Astrocyte of the spinal cord (primary cell): ENCODE measurements around the gene LIN7C.

Experiments used
- DNase-seq: peaks from one replicate; pipeline ENCODE4 v3.0.0; 2011; ENCODE audit warnings: low read depth, low spot score
- H3K4me3 ChIP-seq: 2 replicates; pipeline ENCODE4 v1.5.1; 2011; ENCODE audit warnings: low read depth, mild to moderate bottlenecking, low read length, moderate library complexity
- in situ Hi-C: cut with HindIII; loops from 2 replicates; pipeline ENCODE4 v1.10.0; 2017; ENCODE audit warnings: low sequenced_read_pairs
- TF ChIP-seq, protein P1 (sequence below): IDR thresholded peaks from 2 replicates; pipeline ENCODE4 v1.5.1; 2012; ENCODE audit warnings: low read depth, mild to moderate bottlenecking, low read length, inconsistent platforms

Gene LIN7C

DNA sequence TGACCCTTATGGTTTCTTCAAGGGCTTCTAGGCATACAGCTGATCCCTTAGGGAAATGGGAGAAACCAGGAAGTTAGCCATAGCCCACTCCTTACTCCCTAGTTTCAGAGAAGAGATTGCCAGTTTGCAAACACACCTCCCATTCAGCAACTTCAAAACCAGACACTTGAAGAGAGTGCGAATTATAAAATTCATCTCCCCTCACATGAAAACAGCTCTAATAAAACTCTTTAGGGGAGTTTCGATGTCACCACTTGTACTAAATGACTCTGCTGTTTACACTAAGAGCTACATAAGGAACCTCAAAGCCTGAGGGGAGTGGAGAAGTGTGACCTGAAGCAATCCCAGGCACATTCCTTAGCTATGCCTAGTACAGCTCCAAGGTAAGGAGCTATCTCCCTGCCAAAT, 42.3 kb downstream of the LIN7C start:
- TF ChIP-seq, protein P1, sequence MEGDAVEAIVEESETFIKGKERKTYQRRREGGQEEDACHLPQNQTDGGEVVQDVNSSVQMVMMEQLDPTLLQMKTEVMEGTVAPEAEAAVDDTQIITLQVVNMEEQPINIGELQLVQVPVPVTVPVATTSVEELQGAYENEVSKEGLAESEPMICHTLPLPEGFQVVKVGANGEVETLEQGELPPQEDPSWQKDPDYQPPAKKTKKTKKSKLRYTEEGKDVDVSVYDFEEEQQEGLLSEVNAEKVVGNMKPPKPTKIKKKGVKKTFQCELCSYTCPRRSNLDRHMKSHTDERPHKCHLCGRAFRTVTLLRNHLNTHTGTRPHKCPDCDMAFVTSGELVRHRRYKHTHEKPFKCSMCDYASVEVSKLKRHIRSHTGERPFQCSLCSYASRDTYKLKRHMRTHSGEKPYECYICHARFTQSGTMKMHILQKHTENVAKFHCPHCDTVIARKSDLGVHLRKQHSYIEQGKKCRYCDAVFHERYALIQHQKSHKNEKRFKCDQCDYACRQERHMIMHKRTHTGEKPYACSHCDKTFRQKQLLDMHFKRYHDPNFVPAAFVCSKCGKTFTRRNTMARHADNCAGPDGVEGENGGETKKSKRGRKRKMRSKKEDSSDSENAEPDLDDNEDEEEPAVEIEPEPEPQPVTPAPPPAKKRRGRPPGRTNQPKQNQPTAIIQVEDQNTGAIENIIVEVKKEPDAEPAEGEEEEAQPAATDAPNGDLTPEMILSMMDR: no peak
- no peak for DNase-seq
- H3K4me3 ChIP-seq: no peak overlapping the region
- in situ Hi-C loops: no loop called here

- no peak for DNase-seq
- TF ChIP-seq, protein P1: no peak
- in situ Hi-C loops: no loop called here
Observed at GRCh38 chr11:27462543-27462942, 44.0 kb downstream of the LIN7C start.

DNA sequence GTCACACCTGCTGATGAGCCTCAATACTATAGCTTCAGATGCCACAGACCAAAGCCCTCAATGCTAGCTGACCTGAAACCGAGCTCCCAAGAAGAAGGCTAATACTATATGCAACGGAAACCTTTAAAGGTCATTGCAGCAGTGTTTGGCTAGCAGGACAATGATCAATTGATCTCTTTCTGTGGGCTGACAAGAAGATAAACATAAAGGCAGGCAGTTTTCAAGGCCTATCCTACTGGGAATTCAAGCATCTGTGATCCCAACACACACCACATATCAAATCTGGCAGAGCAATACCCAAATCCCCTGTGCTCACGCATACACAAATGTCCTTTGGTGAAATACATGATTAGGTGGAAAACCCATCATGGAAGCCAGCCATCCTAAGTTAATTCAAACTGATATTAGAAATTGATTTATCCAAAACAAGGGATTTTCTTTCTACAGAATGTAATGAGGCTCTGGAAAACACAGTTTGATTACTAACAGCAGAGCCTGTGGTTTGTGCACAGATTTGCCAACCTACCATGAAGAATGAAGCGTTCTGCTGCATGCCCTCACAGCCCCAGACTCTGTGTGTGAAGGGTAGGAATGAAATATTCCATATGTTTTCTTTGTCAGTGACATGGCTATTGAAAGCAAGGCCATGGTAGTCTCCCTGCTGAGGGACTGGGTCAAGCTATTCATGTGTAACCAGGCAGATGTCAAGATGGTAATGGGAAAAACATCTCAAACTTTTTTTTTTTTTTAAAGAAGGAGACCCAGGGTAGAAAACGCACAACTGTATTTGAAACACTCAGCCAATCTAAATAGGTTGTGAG, 46.2 kb downstream of the LIN7C start:
- no peak overlapping the region for H3K4me3 ChIP-seq
- DNase-seq: no peak
- TF ChIP-seq, protein P1: no peak
- in situ Hi-C loops: no loop called here

More at GRCh38 chr11:27462543-27462942, 44.0 kb downstream of the LIN7C start:
- no peak overlapping the region for H3K4me3 ChIP-seq

DNA sequence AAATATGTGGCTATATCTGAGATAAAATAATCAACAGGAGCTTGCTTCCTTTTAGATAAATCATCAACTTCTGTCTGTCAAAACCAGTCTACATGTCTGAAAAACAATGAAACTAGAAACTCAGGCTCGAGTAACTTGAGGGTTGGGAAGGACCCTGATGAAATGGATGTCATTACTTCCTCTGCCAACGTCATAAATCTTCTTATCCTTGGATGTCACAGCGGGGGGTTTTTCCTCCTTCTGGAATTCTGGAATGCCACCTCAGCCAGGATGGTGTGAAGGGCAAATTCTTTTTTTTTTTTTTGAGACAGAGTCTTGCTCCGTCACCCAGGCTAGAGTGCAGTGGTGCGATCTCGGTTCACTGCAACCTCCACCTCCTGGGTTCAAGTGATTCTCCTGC, 47.4 kb downstream of the LIN7C start:
- TF ChIP-seq, protein P1: no peak
- no peak for DNase-seq
- in situ Hi-C loops: no loop called here
- H3K4me3 ChIP-seq: no peak overlapping the region

- in situ Hi-C loops: no loop called here
- TF ChIP-seq, protein P1: no peak
- no peak for DNase-seq
- no peak overlapping the region for H3K4me3 ChIP-seq
Observed at GRCh38 chr11:27458182-27458581, 48.4 kb downstream of the LIN7C start.

- no peak overlapping the region for H3K4me3 ChIP-seq
- TF ChIP-seq, protein P1: no peak
- DNase-seq: no peak
- in situ Hi-C loops: no loop called here
Observed at GRCh38 chr11:27456795-27457329, 49.7 kb downstream of the LIN7C start.
